PFSK-1 (cell line): ENCODE measurements around the gene MCUR1.

Experiments used
- POLR2AphosphoS5 ChIP-seq: IDR thresholded peaks from 2 replicates; pipeline ENCODE4 v1.6.1; 2012; ENCODE audit warnings: low read depth, mild to moderate bottlenecking, control low read depth, low read length, moderate library complexity
- REST ChIP-seq, 2 experiments: IDR thresholded peaks; 2 replicates each; pipeline versions ENCODE4 v1.6.1 to v1.8.0; 2011 to 2012; ENCODE audit warnings: low read depth in 2 of 2, low read length in 2 of 2, control low read depth in 1 of 2, inconsistent platforms in 1 of 2, mild to moderate bottlenecking in 1 of 2, moderate library complexity in 1 of 2; ENCODE audit not compliant: insufficient read depth in 1 of 2
- SIN3A ChIP-seq: IDR thresholded peaks from 2 replicates; pipeline ENCODE4 v1.6.1; 2012; ENCODE audit warnings: mild to moderate bottlenecking, low read length, moderate library complexity, borderline replicate concordance; ENCODE audit not compliant: insufficient read depth
- TAF1 ChIP-seq: IDR thresholded peaks from 2 replicates; pipeline ENCODE4 v1.6.1; 2012; ENCODE audit warnings: low read length, control low read depth, borderline replicate concordance; ENCODE audit not compliant: insufficient read depth

GRCh38 chr6:13742961-13743735 is 71.2 kb downstream of the MCUR1 start:
- TF ChIP-seq SIN3A (no peak), TAF1 (no peak), POLR2AphosphoS5 (no peak), REST (IDR thresholded peaks at IDR 0.05; ENCODE audit: insufficient read depth in 1 of 2, low read depth in 2 of 2, low read length in 2 of 2) (no peak)
